IMR-90 (cell line): ENCODE measurements around the gene MYO7B. TPM values are rescaled to one million over a fixed set of nuclear protein-coding genes. Genes with fewer than 3 reads are reported as not detected.

ENCODE experiments used
- ATAC-seq: fragments of 200-7000 bp; cut with Tn5 transposase; 2 replicates; pipeline ENCODE4 v1.9.1; 2020; ENCODE audit warnings: low read depth, mild to moderate bottlenecking, moderate library complexity
- BruUV-seq: library from RNA; stranded (reverse); fragments of 400-500 nt; replicated peaks from 2 replicates; lab custom pipeline; 2021; lab: Mats Ljungman, UMichigan
- CTCF ChIA-PET: fragments of 300-600 bp; formaldehyde crosslinking; extraction: SDS; loops from one replicate; lab custom pipeline; 2021; ENCODE audit warnings: antibody characterized with exemption; lab: Yijun Ruan, JAX
- POLR2A ChIA-PET: fragments of 300-600 bp; sonication (Branson Sonifier 250); formaldehyde crosslinking; loops from one replicate; lab custom pipeline; 2022; ENCODE audit warnings: antibody characterized with exemption; ENCODE audit not compliant: unreplicated experiment; lab: Charles Lee
- DNase-seq: peaks from one replicate; pipeline ENCODE4 v3.0.0; 2013
- H2AFZ ChIP-seq: replicated peaks from 2 replicates; pipeline ENCODE3; 2013; ENCODE audit warnings: low read length, mild to moderate bottlenecking; ENCODE audit not compliant: poor library complexity
- H2AK5ac ChIP-seq: 2 replicates; pipeline ENCODE4 v1.6.1; 2013; ENCODE audit warnings: low read depth, low read length, inconsistent platforms
- H2AK9ac ChIP-seq: replicated peaks from 2 replicates; pipeline ENCODE3; 2013; ENCODE audit warnings: mild to moderate bottlenecking, low read depth, low read length, moderate library complexity; ENCODE audit not compliant: poor library complexity
- H2BK120ac ChIP-seq: 2 replicates; pipeline ENCODE4 v1.6.1; 2013; ENCODE audit warnings: low read depth, low read length, inconsistent platforms
- H2BK15ac ChIP-seq: 3 replicates; pipeline ENCODE4 v1.6.1; 2013; ENCODE audit warnings: low read depth, low read length, inconsistent platforms
- H2BK20ac ChIP-seq: 2 replicates; pipeline ENCODE4 v1.6.1; 2013; ENCODE audit warnings: low read depth, mild to moderate bottlenecking, inconsistent platforms, low read length, moderate library complexity
- H2BK5ac ChIP-seq: 2 replicates; pipeline ENCODE4 v1.6.1; 2013; ENCODE audit warnings: mild to moderate bottlenecking, low read depth, low read length, inconsistent platforms; ENCODE audit not compliant: poor library complexity, severe bottlenecking
- H3K14ac ChIP-seq: replicated peaks from 2 replicates; pipeline ENCODE4 v1.6.1; 2013; ENCODE audit warnings: low read depth, low read length, inconsistent platforms
- H3K18ac ChIP-seq: 2 replicates; pipeline ENCODE4 v1.6.1; 2013; ENCODE audit warnings: low read depth, low read length, control low read depth
- H3K23ac ChIP-seq: 2 replicates; pipeline ENCODE4 v1.6.1; 2013; ENCODE audit warnings: low read depth, low read length, inconsistent platforms
- H3K27ac ChIP-seq: 2 replicates; pipeline ENCODE4 v1.5.1; 2013; ENCODE audit warnings: mild to moderate bottlenecking, control low read depth, low read length; ENCODE audit not compliant: insufficient read depth
- H3K27me3 ChIP-seq: 2 replicates; pipeline ENCODE4 v1.6.1; 2013; ENCODE audit warnings: low read length; ENCODE audit not compliant: control insufficient read depth, insufficient read depth
- H3K36me3 ChIP-seq: 2 replicates; pipeline ENCODE4 v1.6.1; 2013; ENCODE audit warnings: low read length, mixed read lengths; ENCODE audit not compliant: control insufficient read depth, insufficient read depth
- H3K4ac ChIP-seq: 2 replicates; pipeline ENCODE4 v1.6.1; 2013; ENCODE audit warnings: low read depth, low read length, inconsistent platforms
- H3K4me1 ChIP-seq: 2 replicates; pipeline ENCODE4 v1.6.1; 2013; ENCODE audit warnings: low read length, mixed read lengths; ENCODE audit not compliant: control insufficient read depth, insufficient read depth
- H3K4me2 ChIP-seq: 2 replicates; pipeline ENCODE4 v1.6.1; 2013; ENCODE audit warnings: low read depth, mild to moderate bottlenecking, control low read depth, low read length, moderate library complexity
- H3K4me3 ChIP-seq: 2 replicates; pipeline ENCODE4 v1.5.1; 2013; ENCODE audit warnings: low read depth, mild to moderate bottlenecking, control low read depth, low read length, moderate library complexity; ENCODE audit not compliant: insufficient read depth
- H3K56ac ChIP-seq: 2 replicates; pipeline ENCODE4 v1.6.1; 2013; ENCODE audit warnings: low read length, inconsistent platforms; ENCODE audit not compliant: insufficient read depth; ENCODE audit errors: extremely low read depth
- H3K79me1 ChIP-seq, 2 experiments: 2 replicates each; pipeline ENCODE4 v1.6.1; 2013; ENCODE audit warnings: low read length in 2 of 2, inconsistent platforms in 1 of 2, low read depth in 1 of 2
- H3K9ac ChIP-seq: 2 replicates; pipeline ENCODE4 v1.6.1; 2013; ENCODE audit warnings: low read depth, low read length, control low read depth
- H3K9me1 ChIP-seq: 2 replicates; pipeline ENCODE4 v1.6.1; 2013; ENCODE audit warnings: low read length, inconsistent platforms; ENCODE audit not compliant: insufficient read depth
- H3K9me3 ChIP-seq: 2 replicates; pipeline ENCODE4 v1.6.1; 2013; ENCODE audit warnings: low read length; ENCODE audit not compliant: control insufficient read depth, insufficient read depth
- H4K20me1 ChIP-seq: 2 replicates; pipeline ENCODE4 v1.6.1; 2013; ENCODE audit warnings: low read length, inconsistent platforms; ENCODE audit not compliant: insufficient read depth
- H4K5ac ChIP-seq: 2 replicates; pipeline ENCODE4 v1.6.1; 2013; ENCODE audit warnings: mild to moderate bottlenecking, low read depth, low read length, control low read depth
- H4K8ac ChIP-seq, 2 experiments: 2 replicates each; pipeline ENCODE4 v1.6.1; 2013; ENCODE audit warnings: low read depth in 2 of 2, low read length in 2 of 2, control low read depth in 1 of 2, inconsistent platforms in 1 of 2
- H4K91ac ChIP-seq: 2 replicates; pipeline ENCODE4 v1.6.1; 2013; ENCODE audit warnings: low read depth, low read length, inconsistent platforms; ENCODE audit not compliant: insufficient read depth
- BHLHE40 ChIP-seq: fragments of 150-350 bp; IDR thresholded peaks from 2 replicates; pipeline ENCODE4 v1.6.1; 2016; ENCODE audit warnings: mild to moderate bottlenecking, low read depth, low read length
- CEBPB ChIP-seq: IDR thresholded peaks from 2 replicates; pipeline ENCODE4 v1.6.1; 2012; ENCODE audit warnings: low read depth, low read length, improper control_type of control experiment
- CHD1 ChIP-seq: IDR thresholded peaks from 2 replicates; pipeline ENCODE4 v1.6.1; 2012; ENCODE audit warnings: low read depth, low read length, improper control_type of control experiment
- CTCF ChIP-seq: conservative IDR thresholded peaks from 2 replicates; pipeline ENCODE4 v1.5.1; 2012; ENCODE audit warnings: mild to moderate bottlenecking, low read depth, low read length, improper control_type of control experiment
- FOS ChIP-seq: fragments of 150-350 bp; IDR thresholded peaks from 2 replicates; pipeline ENCODE4 v1.6.1; 2016; ENCODE audit warnings: low read depth, low read length
- MAZ ChIP-seq: IDR thresholded peaks from 2 replicates; pipeline ENCODE4 v1.6.1; 2012; ENCODE audit warnings: low read depth, mild to moderate bottlenecking, low read length, improper control_type of control experiment, moderate library complexity, borderline replicate concordance
- MXI1 ChIP-seq: IDR thresholded peaks from 2 replicates; pipeline ENCODE4 v1.6.1; 2012; ENCODE audit warnings: low read depth, mild to moderate bottlenecking, low read length, moderate library complexity, borderline replicate concordance
- NFE2L2 ChIP-seq: fragments of 150-350 bp; IDR thresholded peaks from 2 replicates; pipeline ENCODE4 v1.6.1; 2016; ENCODE audit warnings: low read depth, mild to moderate bottlenecking, low read length
- POLR2A ChIP-seq: IDR thresholded peaks from 2 replicates; pipeline ENCODE4 v1.6.1; 2012; ENCODE audit warnings: mild to moderate bottlenecking, low read depth, low read length
- RCOR1 ChIP-seq: IDR thresholded peaks from 2 replicates; pipeline ENCODE4 v1.6.1; 2012; ENCODE audit warnings: mild to moderate bottlenecking, low read length, improper control_type of control experiment; ENCODE audit not compliant: insufficient replicate concordance
- RFX5 ChIP-seq: IDR thresholded peaks from 2 replicates; pipeline ENCODE4 v1.8.0; 2012; ENCODE audit warnings: low read depth, mild to moderate bottlenecking, low read length, moderate library complexity
- SMC3 ChIP-seq: fragments of 150-350 bp; IDR thresholded peaks from 2 replicates; pipeline ENCODE4 v1.6.1; 2016; ENCODE audit warnings: low read depth, mild to moderate bottlenecking, antibody characterized with exemption, low read length, moderate library complexity
- USF2 ChIP-seq: fragments of 150-350 bp; IDR thresholded peaks from 2 replicates; pipeline ENCODE4 v1.6.1; 2017; ENCODE audit warnings: mild to moderate bottlenecking, antibody characterized with exemption, low read length, low read depth
- WGBS, 2 experiments: methylation state at CpG; one replicate each; pipeline versions ENCODE4 v1.1.5 to v1.1.7; 2013; ENCODE audit warnings: missing lambda C conversion rate in 2 of 2; ENCODE audit not compliant: insufficient read length in 1 of 2; ENCODE audit errors: extremely low coverage in 2 of 2; 5-methylcytosine and 5-hydroxymethylcytosine counted together
- dilution Hi-C: fragments of 300-500 bp; cut with HindIII; formaldehyde crosslinking; loops from one replicate; pipeline ENCODE4 v1.14.3; 2018; ENCODE audit warnings: low sequenced_read_pairs; ENCODE audit not compliant: unreplicated experiment
- in situ Hi-C: fragments of 300-500 bp; cut with MboI; formaldehyde crosslinking; loops from 3 replicates; pipeline ENCODE4 v1.14.3; 2019; ENCODE audit warnings: low sequenced_read_pairs, inconsistent platforms, mixed read lengths
- intact Hi-C: fragments of 100-400 bp; cut with micrococcal nuclease; formaldehyde crosslinking; loops from 2 replicates; pipeline ENCODE4 v1.10.0; 2022
- polyA plus RNA-seq, 3 experiments: library from polyadenylated mRNA; depleted of rRNA; stranded (reverse); fragments of >200 nt; gene quantifications; 2 replicates each; pipeline ENCODE4 v1.2.3, GENCODE V29; 2012; ENCODE audit warnings: low replicate concordance in 1 of 3
- total RNA-seq: library from RNA; depleted of rRNA; stranded (reverse); fragments of >200 nt; gene quantifications from 2 replicates; pipeline ENCODE4 v1.2.3, GENCODE V29; 2012

Gene MYO7B
- total and polyA plus RNA-seq, 2 of the 4 experiments (the other 2 are of a cell fraction): 0.18 to 0.46 TPM

GRCh38 chr2:127647242-127648190 lies 112.0 kb downstream of the MYO7B start (continued):
- TF ChIP-seq RCOR1 (no peak), MXI1 (no peak), FOS (no peak)

- ChIA-PET POLR2A (interaction anchor here (0.8 kb wide), 1 partner anchor 10 kb away, joined by 3 read pairs; no protein-coding TSS in a partner anchor), CTCF (no interaction called here)
- in situ Hi-C loops: no loop called here
- H3K14ac ChIP-seq: no peak overlapping the region
- H3K27ac ChIP-seq: no peak overlapping the region
- dilution Hi-C loops: no loop called here
- no peak overlapping the region for H3K4ac ChIP-seq
- no peak overlapping the region for H3K9ac ChIP-seq
- no peak overlapping the region for H2AFZ ChIP-seq
- peak overlapping the region; percentile 87 for H2AK9ac ChIP-seq
- no peak overlapping the region for H4K5ac ChIP-seq
- H2BK120ac ChIP-seq: no peak overlapping the region
- intact Hi-C loops: loop anchor here (2.0 to 5.0 kb wide), 3 partner anchors 122 to 324 kb away; partner anchors contain the start of gene IWS1
- no TSS peak for BruUV-seq
- H3K27me3 ChIP-seq: no peaks in the 10 kb centered on the region
- H2BK20ac ChIP-seq: no peak overlapping the region
- H3K9me3 ChIP-seq: no peaks in the 10 kb centered on the region
- H3K18ac ChIP-seq: no peak overlapping the region
- no peak overlapping the region for H2BK5ac ChIP-seq
- 93% methylated on average over 5 of the region's 6 CpGs; no CpG with 5 or more reads in 1 of the 2 experiments for WGBS, 2 experiments
- H4K8ac ChIP-seq: no peak overlapping the region
- H3K56ac ChIP-seq: no peak overlapping the region
- no peak overlapping the region for H3K4me3 ChIP-seq
- H2BK15ac ChIP-seq: no peak overlapping the region
- H2AK5ac ChIP-seq: peak overlapping the region; percentile 50; the same call in 1 of the 2 replicates
- peaks cover 0 to 16% of the 10 kb centered on the region in 2 experiments; a peak in 2 of 4 replicates for H3K79me1 ChIP-seq
- H3K9me1 ChIP-seq: peaks cover 17% of the 10 kb centered on the region; the same call in 1 of the 2 replicates
- peaks cover 4% of the 10 kb centered on the region; the same call in 1 of the 2 replicates for H3K36me3 ChIP-seq
- no peak for DNase-seq
- no peak overlapping the region for H3K4me2 ChIP-seq
- no peak overlapping the region for H3K23ac ChIP-seq
- H3K4me1 ChIP-seq: peaks cover 7% of the 10 kb centered on the region; the same call in 1 of the 2 replicates
- H4K20me1 ChIP-seq: no peaks in the 10 kb centered on the region; the same call in 1 of the 2 replicates
- ATAC-seq: no peak
- H4K91ac ChIP-seq: no peak overlapping the region
- TF ChIP-seq MAZ (no peak), NFE2L2 (no peak), CHD1 (no peak), CTCF (no peak), BHLHE40 (no peak), POLR2A (no peak), SMC3 (no peak), FOS (no peak), RFX5 (no peak), RCOR1 (no peak), USF2 (no peak), CEBPB (no peak)
These were observed 112.8 kb downstream of the MYO7B start for GRCh38 chr2:127648321-127648720.
